DOHH2 (cell line): ENCODE measurements around the gene MRPS2.
"Not testable (repeated sequence)": the region's sequence is repeated elsewhere in the genome, so short reads cannot be mapped to it uniquely, and the experiment has no call there.

Experiments
- H3F3A ChIP-seq: fragments of 200-600 bp; sonication (generic), shearing (Covaris generic); 2 replicates; pipeline ENCODE4 v1.6.0; 2016; ENCODE audit warnings: antibody characterized with exemption, mild to moderate bottlenecking; ENCODE audit not compliant: control insufficient read depth, insufficient read depth
- H3K27ac ChIP-seq: fragments of 200-600 bp; sonication (generic); 2 replicates; pipeline ENCODE4 v1.5.1; 2014; ENCODE audit warnings: low read depth, mild to moderate bottlenecking, low read length, moderate library complexity
- H3K27me3 ChIP-seq: fragments of 200-600 bp; sonication (generic); 2 replicates; pipeline ENCODE4 v1.6.1; 2014; ENCODE audit warnings: mild to moderate bottlenecking, low read length, mixed read lengths; ENCODE audit not compliant: control insufficient read depth
- H3K36me3 ChIP-seq: fragments of 200-600 bp; sonication (generic); 2 replicates; pipeline ENCODE4 v1.6.1; 2014; ENCODE audit warnings: mild to moderate bottlenecking, low read length, moderate library complexity, mixed read lengths; ENCODE audit not compliant: control insufficient read depth
- H3K4me1 ChIP-seq: fragments of 200-600 bp; sonication (generic); 2 replicates; pipeline ENCODE4 v1.6.1; 2014; ENCODE audit warnings: mild to moderate bottlenecking, low read length, mixed read lengths; ENCODE audit not compliant: control insufficient read depth
- H3K4me2 ChIP-seq: fragments of 200-600 bp; sonication (generic); 2 replicates; pipeline ENCODE4 v1.6.0; 2014; ENCODE audit warnings: mild to moderate bottlenecking, low read length, moderate library complexity
- H3K4me3 ChIP-seq: fragments of 200-600 bp; sonication (generic); 2 replicates; pipeline ENCODE4 v1.5.1; 2014; ENCODE audit warnings: mild to moderate bottlenecking, low read length, mixed read lengths
- H3K79me2 ChIP-seq: fragments of 200-600 bp; sonication (generic); 2 replicates; pipeline ENCODE4 v1.6.1; 2014; ENCODE audit warnings: mild to moderate bottlenecking, low read length, mixed read lengths; ENCODE audit not compliant: control insufficient read depth
- H3K9me2 ChIP-seq: fragments of 200-600 bp; sonication (generic); replicated peaks from 2 replicates; pipeline ENCODE4 v1.6.1; 2014; ENCODE audit warnings: mild to moderate bottlenecking, low read length, mixed read lengths; ENCODE audit not compliant: control insufficient read depth
- H3K9me3 ChIP-seq: fragments of 200-600 bp; sonication (generic); 2 replicates; pipeline ENCODE4 v1.6.1; 2014; ENCODE audit warnings: antibody characterized with exemption, low read length, mixed read lengths; ENCODE audit not compliant: control insufficient read depth, insufficient read depth
- H4K20me1 ChIP-seq: fragments of 200-600 bp; sonication (generic); 2 replicates; pipeline ENCODE4 v1.6.0; 2014; ENCODE audit warnings: low read depth, mild to moderate bottlenecking, antibody characterized with exemption, low read length, moderate library complexity; ENCODE audit not compliant: control insufficient read depth, insufficient read depth
- EZH2phosphoT487 ChIP-seq: fragments of 200-600 bp; sonication (generic); IDR thresholded peaks from 2 replicates; pipeline ENCODE4 v1.6.1; 2017; ENCODE audit warnings: borderline replicate concordance, mild to moderate bottlenecking, antibody characterized with exemption, low read length, moderate library complexity, mixed read lengths
- TF ChIP-seq, protein P1 (sequence below): fragments of 200-600 bp; sonication (generic); IDR thresholded peaks from one replicate; pipeline ENCODE4 v1.5.1; 2014; ENCODE audit warnings: antibody characterized with exemption, mild to moderate bottlenecking, low read depth, low read length; ENCODE audit not compliant: poor library complexity, severe bottlenecking

MRPS2 gene

GRCh38 chr9:135455401-135456030 is 45.0 kb upstream of the MRPS2 start:
- no peaks in the 10 kb centered on the region for H3K27me3 ChIP-seq
- H3K4me3 ChIP-seq = no peak overlapping the region
- H4K20me1 ChIP-seq = no peaks in the 10 kb centered on the region
- H3K9me3 ChIP-seq = no peaks in the 10 kb centered on the region
- H3F3A ChIP-seq = no peaks in the 10 kb centered on the region
- no peaks in the 10 kb centered on the region for H3K9me2 ChIP-seq
- no peak for TF ChIP-seq EZH2phosphoT487
- TF ChIP-seq, protein P1, sequence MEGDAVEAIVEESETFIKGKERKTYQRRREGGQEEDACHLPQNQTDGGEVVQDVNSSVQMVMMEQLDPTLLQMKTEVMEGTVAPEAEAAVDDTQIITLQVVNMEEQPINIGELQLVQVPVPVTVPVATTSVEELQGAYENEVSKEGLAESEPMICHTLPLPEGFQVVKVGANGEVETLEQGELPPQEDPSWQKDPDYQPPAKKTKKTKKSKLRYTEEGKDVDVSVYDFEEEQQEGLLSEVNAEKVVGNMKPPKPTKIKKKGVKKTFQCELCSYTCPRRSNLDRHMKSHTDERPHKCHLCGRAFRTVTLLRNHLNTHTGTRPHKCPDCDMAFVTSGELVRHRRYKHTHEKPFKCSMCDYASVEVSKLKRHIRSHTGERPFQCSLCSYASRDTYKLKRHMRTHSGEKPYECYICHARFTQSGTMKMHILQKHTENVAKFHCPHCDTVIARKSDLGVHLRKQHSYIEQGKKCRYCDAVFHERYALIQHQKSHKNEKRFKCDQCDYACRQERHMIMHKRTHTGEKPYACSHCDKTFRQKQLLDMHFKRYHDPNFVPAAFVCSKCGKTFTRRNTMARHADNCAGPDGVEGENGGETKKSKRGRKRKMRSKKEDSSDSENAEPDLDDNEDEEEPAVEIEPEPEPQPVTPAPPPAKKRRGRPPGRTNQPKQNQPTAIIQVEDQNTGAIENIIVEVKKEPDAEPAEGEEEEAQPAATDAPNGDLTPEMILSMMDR = no peak
- H3K4me1 ChIP-seq = no peaks in the 10 kb centered on the region
- H3K27ac ChIP-seq = no peak overlapping the region
- H3K4me2 ChIP-seq = no peak overlapping the region
- no peaks in the 10 kb centered on the region for H3K36me3 ChIP-seq
- H3K79me2 ChIP-seq = no peaks in the 10 kb centered on the region

- TF ChIP-seq, protein P1 = no peak
- TF ChIP-seq EZH2phosphoT487 = no peak
- Histone ChIP-seq H3K36me3 (no peaks in the 10 kb centered on the region), H3K9me3 (no peaks in the 10 kb centered on the region), H3K79me2 (no peaks in the 10 kb centered on the region), H3F3A (no peaks in the 10 kb centered on the region), H3K27ac (no peak overlapping the region), H3K4me3 (no peak overlapping the region), H3K4me2 (no peak overlapping the region), H3K27me3 (no peaks in the 10 kb centered on the region), H4K20me1 (no peaks in the 10 kb centered on the region), H3K4me1 (no peaks in the 10 kb centered on the region), H3K9me2 (no peaks in the 10 kb centered on the region)
Measured at GRCh38 chr9:135456436-135457104, 43.9 kb upstream of the MRPS2 start.

GRCh38 chr9:135458478-135458877 is 42.0 kb upstream of the MRPS2 start:
- not testable (repeated sequence) for H3K36me3 ChIP-seq, H4K20me1 ChIP-seq, H3K9me2 ChIP-seq, H3K4me1 ChIP-seq, H3K27ac ChIP-seq, H3F3A ChIP-seq, H3K4me2 ChIP-seq, H3K27me3 ChIP-seq, H3K79me2 ChIP-seq, H3K9me3 ChIP-seq, H3K4me3 ChIP-seq

- Histone ChIP-seq H3F3A (no peaks in the 10 kb centered on the region), H3K79me2 (no peaks in the 10 kb centered on the region), H3K4me2 (no peak overlapping the region), H4K20me1 (no peaks in the 10 kb centered on the region), H3K4me3 (no peak overlapping the region), H3K36me3 (no peaks in the 10 kb centered on the region), H3K27me3 (no peaks in the 10 kb centered on the region), H3K27ac (no peak overlapping the region), H3K9me2 (no peaks in the 10 kb centered on the region), H3K9me3 (no peaks in the 10 kb centered on the region), H3K4me1 (no peaks in the 10 kb centered on the region)
- no peak for TF ChIP-seq EZH2phosphoT487
- TF ChIP-seq, protein P1 = no peak
Measured at GRCh38 chr9:135461936-135462335, 38.5 kb upstream of the MRPS2 start.
